ENCODE data around the gene GLG1.

The GLG1 gene

DNA sequence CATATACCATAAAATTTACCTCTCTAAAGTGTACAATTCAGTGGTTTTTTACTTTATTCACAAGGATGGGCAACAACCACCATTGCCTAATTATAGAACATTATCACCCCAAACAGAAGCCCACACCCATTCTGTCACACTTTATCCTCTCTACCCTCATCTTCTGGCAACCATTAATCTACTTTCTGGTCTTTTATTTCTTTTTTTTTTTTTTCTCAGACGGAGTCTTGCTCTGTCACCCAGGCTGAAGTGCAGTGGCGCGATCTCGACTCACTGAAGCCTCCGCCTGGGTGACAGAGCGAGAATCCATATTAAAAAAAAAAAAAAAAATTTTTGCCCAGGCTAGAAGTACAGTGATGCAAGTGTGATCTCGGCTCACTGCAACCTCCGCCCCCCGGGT lies 95.0 kb downstream of the GLG1 start:
- TF ChIP-seq ZBTB7A (IDR thresholded peaks at IDR 0.05; ENCODE audit: low read depth) = no peak
- TF ChIP-seq TEAD4 (IDR thresholded peaks at IDR 0.05) = no peak
- TF ChIP-seq FOXM1 (IDR thresholded peaks at IDR 0.05; ENCODE audit: borderline replicate concordance, low read depth) = no peak
- TF ChIP-seq RAD21 (IDR thresholded peaks at IDR 0.05; ENCODE audit: low read depth) = no peak
- TF ChIP-seq YY1 (IDR thresholded peaks at IDR 0.05; ENCODE audit: low read depth) = no peak
- no peak for TF ChIP-seq EGR1 (IDR thresholded peaks at IDR 0.05)
- no peak for TF ChIP-seq EP300 (IDR thresholded peaks at IDR 0.05; ENCODE audit: borderline replicate concordance)
- TF ChIP-seq, protein P1, sequence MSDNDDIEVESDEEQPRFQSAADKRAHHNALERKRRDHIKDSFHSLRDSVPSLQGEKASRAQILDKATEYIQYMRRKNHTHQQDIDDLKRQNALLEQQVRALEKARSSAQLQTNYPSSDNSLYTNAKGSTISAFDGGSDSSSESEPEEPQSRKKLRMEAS (IDR thresholded peaks at IDR 0.05) = no peak
- TF ChIP-seq USF1 (IDR thresholded peaks at IDR 0.05) = no peak
- no peak for TF ChIP-seq CEBPB (IDR thresholded peaks at IDR 0.05)
- TF ChIP-seq, protein P2, sequence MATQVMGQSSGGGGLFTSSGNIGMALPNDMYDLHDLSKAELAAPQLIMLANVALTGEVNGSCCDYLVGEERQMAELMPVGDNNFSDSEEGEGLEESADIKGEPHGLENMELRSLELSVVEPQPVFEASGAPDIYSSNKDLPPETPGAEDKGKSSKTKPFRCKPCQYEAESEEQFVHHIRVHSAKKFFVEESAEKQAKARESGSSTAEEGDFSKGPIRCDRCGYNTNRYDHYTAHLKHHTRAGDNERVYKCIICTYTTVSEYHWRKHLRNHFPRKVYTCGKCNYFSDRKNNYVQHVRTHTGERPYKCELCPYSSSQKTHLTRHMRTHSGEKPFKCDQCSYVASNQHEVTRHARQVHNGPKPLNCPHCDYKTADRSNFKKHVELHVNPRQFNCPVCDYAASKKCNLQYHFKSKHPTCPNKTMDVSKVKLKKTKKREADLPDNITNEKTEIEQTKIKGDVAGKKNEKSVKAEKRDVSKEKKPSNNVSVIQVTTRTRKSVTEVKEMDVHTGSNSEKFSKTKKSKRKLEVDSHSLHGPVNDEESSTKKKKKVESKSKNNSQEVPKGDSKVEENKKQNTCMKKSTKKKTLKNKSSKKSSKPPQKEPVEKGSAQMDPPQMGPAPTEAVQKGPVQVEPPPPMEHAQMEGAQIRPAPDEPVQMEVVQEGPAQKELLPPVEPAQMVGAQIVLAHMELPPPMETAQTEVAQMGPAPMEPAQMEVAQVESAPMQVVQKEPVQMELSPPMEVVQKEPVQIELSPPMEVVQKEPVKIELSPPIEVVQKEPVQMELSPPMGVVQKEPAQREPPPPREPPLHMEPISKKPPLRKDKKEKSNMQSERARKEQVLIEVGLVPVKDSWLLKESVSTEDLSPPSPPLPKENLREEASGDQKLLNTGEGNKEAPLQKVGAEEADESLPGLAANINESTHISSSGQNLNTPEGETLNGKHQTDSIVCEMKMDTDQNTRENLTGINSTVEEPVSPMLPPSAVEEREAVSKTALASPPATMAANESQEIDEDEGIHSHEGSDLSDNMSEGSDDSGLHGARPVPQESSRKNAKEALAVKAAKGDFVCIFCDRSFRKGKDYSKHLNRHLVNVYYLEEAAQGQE (IDR thresholded peaks at IDR 0.05; ENCODE audit: low read depth) = no peak

DNA sequence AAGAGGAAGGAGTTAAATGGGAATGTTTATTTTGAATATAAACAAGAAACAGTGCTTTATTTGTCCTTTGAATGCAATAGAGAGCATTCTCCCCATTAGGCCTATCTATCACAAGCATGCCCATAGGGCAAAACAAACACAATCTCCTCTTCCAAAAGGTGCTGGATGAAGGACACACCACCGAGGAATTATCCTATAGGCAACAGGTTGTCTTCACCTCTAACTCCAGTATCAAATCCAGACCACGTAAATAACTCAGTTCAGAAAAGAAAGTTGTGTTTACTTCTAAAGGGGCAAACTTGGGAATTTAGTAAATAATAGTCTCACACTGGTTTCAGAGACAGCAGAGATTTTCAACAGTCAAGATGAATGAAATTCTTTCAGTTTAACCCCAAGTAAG lies 101.9 kb downstream of the GLG1 start:
- TF ChIP-seq USF1 (IDR thresholded peaks at IDR 0.05) = no peak
- TF ChIP-seq, protein P2 (IDR thresholded peaks at IDR 0.05; ENCODE audit: low read depth) = no peak
- TF ChIP-seq YY1 (IDR thresholded peaks at IDR 0.05; ENCODE audit: low read depth) = no peak
- no peak for TF ChIP-seq ZBTB7A (IDR thresholded peaks at IDR 0.05; ENCODE audit: low read depth)
- TF ChIP-seq, protein P1 (IDR thresholded peaks at IDR 0.05) = no peak
- no peak for TF ChIP-seq EGR1 (IDR thresholded peaks at IDR 0.05)
- TF ChIP-seq CEBPB (IDR thresholded peaks at IDR 0.05) = no peak
- TF ChIP-seq NFIC (IDR thresholded peaks at IDR 0.05) = no peak
- no peak for TF ChIP-seq FOXM1 (IDR thresholded peaks at IDR 0.05; ENCODE audit: borderline replicate concordance, low read depth)
- no peak for TF ChIP-seq TCF12 (IDR thresholded peaks at IDR 0.05; ENCODE audit: low read depth)
- no peak for TF ChIP-seq RAD21 (IDR thresholded peaks at IDR 0.05; ENCODE audit: low read depth)
- no peak for TF ChIP-seq EP300 (IDR thresholded peaks at IDR 0.05; ENCODE audit: borderline replicate concordance)
- TF ChIP-seq TAF1 (IDR thresholded peaks at IDR 0.05; ENCODE audit: low read depth) = no peak

GRCh38 chr16:74503412-74503811 lies 103.5 kb downstream of the GLG1 start:
- TF ChIP-seq EP300 (IDR thresholded peaks at IDR 0.05; ENCODE audit: borderline replicate concordance) (no peak), EGR1 (IDR thresholded peaks at IDR 0.05) (no peak), TCF12 (IDR thresholded peaks at IDR 0.05; ENCODE audit: low read depth) (no peak), TEAD4 (IDR thresholded peaks at IDR 0.05) (no peak), RAD21 (IDR thresholded peaks at IDR 0.05; ENCODE audit: low read depth) (no peak), NFIC (IDR thresholded peaks at IDR 0.05) (no peak), TAF1 (IDR thresholded peaks at IDR 0.05; ENCODE audit: low read depth) (no peak), USF1 (IDR thresholded peaks at IDR 0.05) (no peak), FOXM1 (IDR thresholded peaks at IDR 0.05; ENCODE audit: borderline replicate concordance, low read depth) (no peak), CREB1 (IDR thresholded peaks at IDR 0.05; ENCODE audit: low read depth) (no peak), ZBTB7A (IDR thresholded peaks at IDR 0.05; ENCODE audit: low read depth) (no peak), YY1 (IDR thresholded peaks at IDR 0.05; ENCODE audit: low read depth) (no peak), CEBPB (IDR thresholded peaks at IDR 0.05) (no peak)
- TF ChIP-seq, protein P2 (IDR thresholded peaks at IDR 0.05; ENCODE audit: low read depth) = no peak
- TF ChIP-seq, protein P1 (IDR thresholded peaks at IDR 0.05) = no peak
